DOHH2 (cell line): Measurements from ENCODE around the gene DIS3L.

Experiments used
- H3F3A ChIP-seq: fragments of 200-600 bp; sonication (generic), shearing (Covaris generic); 2 replicates; pipeline ENCODE4 v1.6.0; 2016; ENCODE audit warnings: antibody characterized with exemption, mild to moderate bottlenecking; ENCODE audit not compliant: control insufficient read depth, insufficient read depth
- H3K27ac ChIP-seq: fragments of 200-600 bp; sonication (generic); 2 replicates; pipeline ENCODE4 v1.5.1; 2014; ENCODE audit warnings: low read depth, mild to moderate bottlenecking, low read length, moderate library complexity
- H3K27me3 ChIP-seq: fragments of 200-600 bp; sonication (generic); 2 replicates; pipeline ENCODE4 v1.6.1; 2014; ENCODE audit warnings: mild to moderate bottlenecking, low read length, mixed read lengths; ENCODE audit not compliant: control insufficient read depth
- H3K36me3 ChIP-seq: fragments of 200-600 bp; sonication (generic); 2 replicates; pipeline ENCODE4 v1.6.1; 2014; ENCODE audit warnings: mild to moderate bottlenecking, low read length, moderate library complexity, mixed read lengths; ENCODE audit not compliant: control insufficient read depth
- H3K4me1 ChIP-seq: fragments of 200-600 bp; sonication (generic); 2 replicates; pipeline ENCODE4 v1.6.1; 2014; ENCODE audit warnings: mild to moderate bottlenecking, low read length, mixed read lengths; ENCODE audit not compliant: control insufficient read depth
- H3K4me2 ChIP-seq: fragments of 200-600 bp; sonication (generic); 2 replicates; pipeline ENCODE4 v1.6.0; 2014; ENCODE audit warnings: mild to moderate bottlenecking, low read length, moderate library complexity
- H3K4me3 ChIP-seq: fragments of 200-600 bp; sonication (generic); 2 replicates; pipeline ENCODE4 v1.5.1; 2014; ENCODE audit warnings: mild to moderate bottlenecking, low read length, mixed read lengths
- H3K79me2 ChIP-seq: fragments of 200-600 bp; sonication (generic); 2 replicates; pipeline ENCODE4 v1.6.1; 2014; ENCODE audit warnings: mild to moderate bottlenecking, low read length, mixed read lengths; ENCODE audit not compliant: control insufficient read depth
- H3K9me2 ChIP-seq: fragments of 200-600 bp; sonication (generic); replicated peaks from 2 replicates; pipeline ENCODE4 v1.6.1; 2014; ENCODE audit warnings: mild to moderate bottlenecking, low read length, mixed read lengths; ENCODE audit not compliant: control insufficient read depth
- H3K9me3 ChIP-seq: fragments of 200-600 bp; sonication (generic); 2 replicates; pipeline ENCODE4 v1.6.1; 2014; ENCODE audit warnings: antibody characterized with exemption, low read length, mixed read lengths; ENCODE audit not compliant: control insufficient read depth, insufficient read depth
- H4K20me1 ChIP-seq: fragments of 200-600 bp; sonication (generic); 2 replicates; pipeline ENCODE4 v1.6.0; 2014; ENCODE audit warnings: low read depth, mild to moderate bottlenecking, antibody characterized with exemption, low read length, moderate library complexity; ENCODE audit not compliant: control insufficient read depth, insufficient read depth
- EZH2phosphoT487 ChIP-seq: fragments of 200-600 bp; sonication (generic); IDR thresholded peaks from 2 replicates; pipeline ENCODE4 v1.6.1; 2017; ENCODE audit warnings: borderline replicate concordance, mild to moderate bottlenecking, antibody characterized with exemption, low read length, moderate library complexity, mixed read lengths
- TF ChIP-seq, protein P1 (sequence below): fragments of 200-600 bp; sonication (generic); IDR thresholded peaks from one replicate; pipeline ENCODE4 v1.5.1; 2014; ENCODE audit warnings: antibody characterized with exemption, mild to moderate bottlenecking, low read depth, low read length; ENCODE audit not compliant: poor library complexity, severe bottlenecking

Gene DIS3L

DNA sequence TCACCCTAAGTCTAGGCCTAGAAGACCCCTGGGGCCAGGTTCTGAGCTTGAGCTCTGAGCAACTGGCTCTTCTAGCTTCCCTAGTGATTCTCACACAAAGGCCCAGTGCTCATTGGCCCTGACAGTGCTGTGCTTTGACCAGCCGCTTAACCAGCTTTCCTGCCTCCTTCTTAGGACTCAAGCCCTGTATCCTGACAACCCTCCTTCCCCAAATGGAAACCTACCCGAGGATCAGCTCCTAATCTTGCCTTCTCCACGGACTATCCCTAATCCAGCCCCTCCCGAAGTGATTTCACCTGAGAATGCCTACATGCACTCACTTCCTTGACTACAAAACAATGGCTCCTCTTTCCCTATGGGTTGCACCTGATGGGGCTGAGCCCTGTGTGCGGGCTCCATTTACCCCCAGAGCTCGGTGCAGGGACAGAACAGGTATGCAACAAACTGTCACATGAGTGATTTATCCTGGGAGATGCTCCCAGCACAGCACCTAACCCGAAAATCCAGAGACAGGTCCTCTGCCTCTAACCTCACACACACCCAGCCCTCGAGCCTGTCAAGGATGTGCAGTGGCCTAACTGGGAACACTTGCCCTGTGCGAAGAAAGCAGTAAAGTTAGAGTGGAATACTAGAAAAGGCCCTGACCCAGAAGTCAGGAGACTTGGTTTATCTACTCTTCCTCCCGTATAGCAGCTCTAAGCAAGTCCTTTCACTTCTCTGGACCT lies 42.1 kb upstream of the DIS3L start:
- Histone ChIP-seq H3K4me3 (peak overlapping the region; percentile 92), H3K4me1 (peaks cover 56% of the 10 kb centered on the region), H3K79me2 (peaks cover 79% of the 10 kb centered on the region), H3F3A (peaks cover 15% of the 10 kb centered on the region), H3K36me3 (peaks cover 44% of the 10 kb centered on the region), H4K20me1 (0 out of 2 replicates have a peak, but pooled peaks cover 3% of the 10 kb centered on the region), H3K4me2 (peak overlapping the region; percentile 92), H3K9me3 (no peaks in the 10 kb centered on the region), H3K27ac (no peak overlapping the region), H3K9me2 (no peaks in the 10 kb centered on the region), H3K27me3 (peaks cover 23% of the 10 kb centered on the region)
- TF ChIP-seq, protein P1, sequence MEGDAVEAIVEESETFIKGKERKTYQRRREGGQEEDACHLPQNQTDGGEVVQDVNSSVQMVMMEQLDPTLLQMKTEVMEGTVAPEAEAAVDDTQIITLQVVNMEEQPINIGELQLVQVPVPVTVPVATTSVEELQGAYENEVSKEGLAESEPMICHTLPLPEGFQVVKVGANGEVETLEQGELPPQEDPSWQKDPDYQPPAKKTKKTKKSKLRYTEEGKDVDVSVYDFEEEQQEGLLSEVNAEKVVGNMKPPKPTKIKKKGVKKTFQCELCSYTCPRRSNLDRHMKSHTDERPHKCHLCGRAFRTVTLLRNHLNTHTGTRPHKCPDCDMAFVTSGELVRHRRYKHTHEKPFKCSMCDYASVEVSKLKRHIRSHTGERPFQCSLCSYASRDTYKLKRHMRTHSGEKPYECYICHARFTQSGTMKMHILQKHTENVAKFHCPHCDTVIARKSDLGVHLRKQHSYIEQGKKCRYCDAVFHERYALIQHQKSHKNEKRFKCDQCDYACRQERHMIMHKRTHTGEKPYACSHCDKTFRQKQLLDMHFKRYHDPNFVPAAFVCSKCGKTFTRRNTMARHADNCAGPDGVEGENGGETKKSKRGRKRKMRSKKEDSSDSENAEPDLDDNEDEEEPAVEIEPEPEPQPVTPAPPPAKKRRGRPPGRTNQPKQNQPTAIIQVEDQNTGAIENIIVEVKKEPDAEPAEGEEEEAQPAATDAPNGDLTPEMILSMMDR: no peak
- TF ChIP-seq EZH2phosphoT487: no peak

DNA sequence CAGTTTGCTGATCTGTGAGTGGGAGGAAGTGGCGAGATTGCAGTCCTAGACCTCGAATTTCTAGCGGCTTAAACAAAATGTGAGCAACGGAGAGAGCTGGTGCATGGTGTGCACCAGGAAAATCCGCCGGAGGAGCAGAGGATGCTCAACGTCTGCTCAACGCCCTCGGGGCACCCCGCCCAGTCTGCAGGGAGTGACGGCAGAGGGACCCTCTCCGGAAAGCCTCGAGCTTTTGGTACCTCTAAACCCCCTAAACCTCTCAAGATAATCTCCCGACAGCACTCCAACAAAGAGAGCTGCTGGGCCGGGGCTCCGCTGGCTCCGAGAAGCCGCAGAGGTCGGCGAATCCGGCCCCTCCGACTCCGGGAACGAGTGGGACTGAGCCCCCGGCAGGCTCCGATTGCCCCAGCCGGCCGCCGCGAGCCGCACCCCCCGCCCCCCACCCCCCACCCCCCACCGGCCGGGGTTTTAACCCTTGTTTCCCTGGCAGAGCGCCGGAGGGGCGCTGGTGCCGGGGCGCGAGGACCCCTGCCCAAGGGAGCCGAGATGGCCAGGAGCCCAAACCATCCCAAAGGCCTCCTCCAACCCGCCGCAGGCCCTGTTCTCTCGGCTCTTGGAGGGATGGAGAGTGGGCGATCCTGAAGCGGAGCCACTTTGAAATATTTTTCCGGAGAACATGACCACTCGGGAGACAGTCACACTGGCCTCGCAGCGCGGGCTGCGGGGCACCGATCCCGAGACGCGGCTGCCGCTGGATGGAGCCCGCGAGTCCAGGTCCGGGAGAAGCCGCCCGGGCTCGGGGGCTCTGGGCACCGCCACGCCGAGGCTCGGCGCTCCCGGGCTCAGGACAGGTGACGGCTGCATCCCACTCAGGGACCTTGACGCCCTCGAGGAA lies 41.3 kb upstream of the DIS3L start:
- Histone ChIP-seq H3K4me3 (peak overlapping the region; percentile 92), H3K79me2 (peaks cover 71% of the 10 kb centered on the region), H3K27ac (peak overlapping the region; percentile 43), H3K4me1 (peaks cover 54% of the 10 kb centered on the region), H3K4me2 (peak overlapping the region; percentile 92), H3F3A (peaks cover 15% of the 10 kb centered on the region), H3K9me3 (no peaks in the 10 kb centered on the region), H4K20me1 (0 out of 2 replicates have a peak, but pooled peaks cover 3% of the 10 kb centered on the region), H3K9me2 (no peaks in the 10 kb centered on the region), H3K36me3 (peaks cover 41% of the 10 kb centered on the region), H3K27me3 (peaks cover 24% of the 10 kb centered on the region)
- TF ChIP-seq EZH2phosphoT487: no peak
- TF ChIP-seq, protein P1: peak; percentile 81

DNA sequence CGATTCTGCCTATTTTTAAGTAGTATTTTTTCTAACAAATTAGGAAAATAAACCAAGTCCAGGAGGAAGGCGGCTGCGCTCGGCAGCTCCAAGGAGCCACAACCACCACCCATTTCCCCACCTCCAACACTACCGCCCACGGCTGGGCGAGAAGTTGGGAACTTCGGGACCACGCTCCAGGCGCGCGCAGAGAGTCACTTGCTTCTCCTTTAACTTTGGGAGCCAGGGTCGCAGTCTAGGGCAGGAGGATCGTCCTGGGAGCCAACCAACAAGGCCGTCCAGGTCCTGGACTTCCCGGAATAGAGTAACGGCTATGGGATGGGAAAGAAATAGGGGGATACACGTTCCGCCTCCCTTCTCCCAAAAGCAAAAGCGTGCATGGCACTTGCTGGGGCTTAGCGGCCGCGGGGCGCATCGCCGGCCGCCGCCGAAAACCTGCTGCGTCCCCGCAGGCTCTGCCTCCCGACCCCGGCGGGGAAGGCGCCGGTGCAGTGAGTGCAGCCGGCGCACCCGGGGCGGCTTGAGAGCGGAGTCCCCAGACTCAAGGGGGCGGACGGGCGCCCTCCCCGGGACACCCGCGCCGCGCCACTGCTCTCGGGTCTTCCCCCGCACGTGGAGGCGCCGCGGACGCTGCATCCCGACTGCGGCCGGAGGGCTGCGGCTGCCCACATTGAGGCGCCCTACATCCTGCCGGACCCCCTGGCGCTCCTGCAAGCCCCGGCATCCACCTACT lies 40.5 kb upstream of the DIS3L start:
- no peak for TF ChIP-seq EZH2phosphoT487
- TF ChIP-seq, protein P1: no peak
- Histone ChIP-seq H3K36me3 (peaks cover 37% of the 10 kb centered on the region), H3K4me3 (peak overlapping the region; percentile 92), H3K79me2 (peaks cover 62% of the 10 kb centered on the region), H4K20me1 (0 out of 2 replicates have a peak, but pooled peaks cover 3% of the 10 kb centered on the region), H3K27me3 (peaks cover 24% of the 10 kb centered on the region), H3K4me2 (peak overlapping the region; percentile 92), H3K4me1 (peaks cover 50% of the 10 kb centered on the region), H3F3A (peaks cover 15% of the 10 kb centered on the region), H3K9me2 (no peaks in the 10 kb centered on the region), H3K27ac (peak overlapping the region; percentile 43), H3K9me3 (no peaks in the 10 kb centered on the region)
